ENCODE results near the gene TCEAL8.

DNA sequence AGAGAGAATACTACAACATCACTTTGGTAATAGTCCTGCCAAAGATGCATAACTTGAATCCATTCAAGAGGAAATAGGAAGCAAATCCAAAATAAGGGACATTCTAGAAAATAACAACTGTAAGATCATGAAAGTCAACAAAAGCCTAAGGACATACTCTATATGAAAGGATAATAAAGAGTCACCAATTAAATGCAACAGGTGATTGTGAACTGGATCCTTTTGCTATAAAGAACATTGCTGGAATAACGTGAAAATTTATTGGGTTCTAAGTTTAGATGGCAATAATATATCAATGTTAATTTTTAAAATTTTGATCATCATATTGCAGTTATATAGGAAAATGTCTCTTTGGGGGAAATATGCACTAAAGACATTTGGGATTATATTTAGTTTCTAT is 20.1 kb downstream of the TCEAL8 start:
- TF ChIP-seq, protein P1, sequence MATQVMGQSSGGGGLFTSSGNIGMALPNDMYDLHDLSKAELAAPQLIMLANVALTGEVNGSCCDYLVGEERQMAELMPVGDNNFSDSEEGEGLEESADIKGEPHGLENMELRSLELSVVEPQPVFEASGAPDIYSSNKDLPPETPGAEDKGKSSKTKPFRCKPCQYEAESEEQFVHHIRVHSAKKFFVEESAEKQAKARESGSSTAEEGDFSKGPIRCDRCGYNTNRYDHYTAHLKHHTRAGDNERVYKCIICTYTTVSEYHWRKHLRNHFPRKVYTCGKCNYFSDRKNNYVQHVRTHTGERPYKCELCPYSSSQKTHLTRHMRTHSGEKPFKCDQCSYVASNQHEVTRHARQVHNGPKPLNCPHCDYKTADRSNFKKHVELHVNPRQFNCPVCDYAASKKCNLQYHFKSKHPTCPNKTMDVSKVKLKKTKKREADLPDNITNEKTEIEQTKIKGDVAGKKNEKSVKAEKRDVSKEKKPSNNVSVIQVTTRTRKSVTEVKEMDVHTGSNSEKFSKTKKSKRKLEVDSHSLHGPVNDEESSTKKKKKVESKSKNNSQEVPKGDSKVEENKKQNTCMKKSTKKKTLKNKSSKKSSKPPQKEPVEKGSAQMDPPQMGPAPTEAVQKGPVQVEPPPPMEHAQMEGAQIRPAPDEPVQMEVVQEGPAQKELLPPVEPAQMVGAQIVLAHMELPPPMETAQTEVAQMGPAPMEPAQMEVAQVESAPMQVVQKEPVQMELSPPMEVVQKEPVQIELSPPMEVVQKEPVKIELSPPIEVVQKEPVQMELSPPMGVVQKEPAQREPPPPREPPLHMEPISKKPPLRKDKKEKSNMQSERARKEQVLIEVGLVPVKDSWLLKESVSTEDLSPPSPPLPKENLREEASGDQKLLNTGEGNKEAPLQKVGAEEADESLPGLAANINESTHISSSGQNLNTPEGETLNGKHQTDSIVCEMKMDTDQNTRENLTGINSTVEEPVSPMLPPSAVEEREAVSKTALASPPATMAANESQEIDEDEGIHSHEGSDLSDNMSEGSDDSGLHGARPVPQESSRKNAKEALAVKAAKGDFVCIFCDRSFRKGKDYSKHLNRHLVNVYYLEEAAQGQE (IDR thresholded peaks at IDR 0.05; ENCODE audit: insufficient read depth in 1 of 2, low read depth in 2 of 2, low read length in 2 of 2) = no peak
- TF ChIP-seq SIN3A (IDR thresholded peaks at IDR 0.05; ENCODE audit: borderline replicate concordance, insufficient read depth, low read length) = no peak
- TF ChIP-seq POLR2AphosphoS5 (IDR thresholded peaks at IDR 0.05; ENCODE audit: low read depth, low read length) = no peak
